ENCODE results near the gene PFDN1.
A peak's percentile ranks its signal among the peaks of the same experiment; 100 is the strongest.

Gene PFDN1

GRCh38 chr5:140238756-140239155 lies 64.1 kb downstream of the PFDN1 start:
- no peak for DNase-seq (ENCODE audit: low spot score)

- DNase-seq (ENCODE audit: low spot score) = no peak
These were observed 65.9 kb downstream of the PFDN1 start for GRCh38 chr5:140236891-140237598.

- DNase-seq (ENCODE audit: low spot score) = no peak
These were observed 66.9 kb downstream of the PFDN1 start for GRCh38 chr5:140235791-140236551.

GRCh38 chr5:140234377-140234989 lies 68.4 kb downstream of the PFDN1 start:
- no peak for DNase-seq (ENCODE audit: low spot score)

GRCh38 chr5:140232731-140233130 lies 70.2 kb downstream of the PFDN1 start:
- no peak for DNase-seq (ENCODE audit: low spot score)

- DNase-seq (ENCODE audit: low spot score) = no peak
These were observed 72.5 kb downstream of the PFDN1 start for GRCh38 chr5:140230373-140230772.

GRCh38 chr5:140228364-140228837 lies 74.5 kb downstream of the PFDN1 start:
- DNase-seq (ENCODE audit: low spot score) = no peak

GRCh38 chr5:140227046-140227445 lies 75.9 kb downstream of the PFDN1 start:
- DNase-seq (ENCODE audit: low spot score) = no peak

GRCh38 chr5:140225396-140225795 lies 77.5 kb downstream of the PFDN1 start:
- no peak for DNase-seq (ENCODE audit: low spot score)

GRCh38 chr5:140224658-140225057 lies 78.2 kb downstream of the PFDN1 start:
- DNase-seq (ENCODE audit: low spot score) = no peak

GRCh38 chr5:140223567-140223966 lies 79.3 kb downstream of the PFDN1 start:
- DNase-seq (ENCODE audit: low spot score) = no peak

GRCh38 chr5:140222416-140222815 lies 80.5 kb downstream of the PFDN1 start:
- no peak for DNase-seq (ENCODE audit: low spot score)

GRCh38 chr5:140221697-140222223 lies 81.1 kb downstream of the PFDN1 start:
- DNase-seq (ENCODE audit: low spot score) = peak; percentile 80

GRCh38 chr5:140220698-140221064 lies 82.2 kb downstream of the PFDN1 start:
- no peak for DNase-seq (ENCODE audit: low spot score)

- peak; percentile 38 for DNase-seq (ENCODE audit: low spot score)
These were observed 82.7 kb downstream of the PFDN1 start for GRCh38 chr5:140220032-140220697.

- DNase-seq (ENCODE audit: low spot score) = no peak
These were observed 83.6 kb downstream of the PFDN1 start for GRCh38 chr5:140219068-140219991.

- no peak for DNase-seq (ENCODE audit: low spot score)
These were observed 85.4 kb downstream of the PFDN1 start for GRCh38 chr5:140217299-140218026.

- DNase-seq (ENCODE audit: low spot score) = no peak
These were observed 86.3 kb downstream of the PFDN1 start for GRCh38 chr5:140216478-140217074.

- no peak for DNase-seq (ENCODE audit: low spot score)
These were observed 87.6 kb downstream of the PFDN1 start for GRCh38 chr5:140215276-140215675.

- peak; percentile 45 for DNase-seq (ENCODE audit: low spot score)
These were observed 88.1 kb downstream of the PFDN1 start for GRCh38 chr5:140214831-140215230.
